BLaER1 treated with 17β-estradiol and CSF1 and Interleukin-3, amounts not matched to agents 10 nM and 100 nM (cell line): ENCODE data around the gene ACE2.
"Not testable (repeated sequence)": the region's sequence is repeated elsewhere in the genome, so short reads cannot be mapped to it uniquely, and the experiment has no call there.

Source experiments
- H3K27ac ChIP-seq, 11 experiments: shearing (Covaris generic); formaldehyde crosslinking; 2 replicates each; pipeline ENCODE4 v1.8.1; 2022
- H3K27me3 ChIP-seq, 11 experiments: shearing (Covaris generic); formaldehyde crosslinking; 2 replicates each; pipeline ENCODE4 v1.8.1; 2022
- H3K36me3 ChIP-seq, 11 experiments: shearing (Covaris generic); formaldehyde crosslinking; 2 replicates each; pipeline ENCODE4 v1.8.1; 2022
- H3K4me1 ChIP-seq, 10 experiments: shearing (Covaris generic); formaldehyde crosslinking; 2 replicates each; pipeline ENCODE4 v1.8.1; 2022
- H3K4me2 ChIP-seq, 11 experiments: shearing (Covaris generic); formaldehyde crosslinking; 2 replicates each; pipeline ENCODE4 v1.8.1; 2022
- H3K4me3 ChIP-seq, 10 experiments: shearing (Covaris generic); formaldehyde crosslinking; 2 replicates each; pipeline ENCODE4 v1.8.1; 2022
- H3K9ac ChIP-seq, 11 experiments: shearing (Covaris generic); formaldehyde crosslinking; 2 replicates each; pipeline ENCODE4 v1.8.1; 2022
- H3K9me3 ChIP-seq, 11 experiments: shearing (Covaris generic); formaldehyde crosslinking; replicated peaks in 1 of 11; 2 replicates each; pipeline ENCODE4 v1.8.1; 2022
- H4K20me1 ChIP-seq, 11 experiments: shearing (Covaris generic); formaldehyde crosslinking; 2 replicates each; pipeline ENCODE4 v1.8.1; 2022
- Cebpa-rat ChIP-seq, 11 experiments: shearing (Covaris generic); IDR thresholded peaks; 2 replicates each; pipeline ENCODE4 v1.8.1; 2022

ACE2 gene

GRCh38 chrX:15600745-15601144 is at the start of gene ACE2:
Gene ACE2 (minus strand): TSS chrX:15600960. CDS start chrX:15600911, 49 bp downstream.
- Histone ChIP-seq H3K4me3 (no peak within 1 kb of the TSS), H4K20me1 (peaks cover 0 to 10% (median 0%) of the 10 kb centered on the region in 11 experiments; a peak in 8 of 22 replicates), H3K27ac (no peak within 1 kb of the TSS), H3K36me3 (no peaks in the 10 kb centered on the region), H3K9ac (no peak within 1 kb of the TSS), H3K9me3 (peaks cover 0 to 3% (median 0%) of the 10 kb centered on the region in 11 experiments; a peak in 1 of 22 replicates), H3K4me2 (no peak within 1 kb of the TSS), H3K4me1 (peaks cover 0 to under 1% (median 0%) of the 10 kb centered on the region in 10 experiments; a peak in 1 of 20 replicates), H3K27me3 (peaks cover 98 to 100% (median 100%) of the 10 kb centered on the region in 11 experiments)
- no peak for TF ChIP-seq Cebpa-rat (IDR thresholded peaks at IDR 0.05)

- H3K4me1 ChIP-seq, H4K20me1 ChIP-seq, H3K4me3 ChIP-seq, H3K27ac ChIP-seq, H3K4me2 ChIP-seq, H3K9me3 ChIP-seq, H3K9ac ChIP-seq, H3K36me3 ChIP-seq: not testable (repeated sequence)
- H3K27me3 ChIP-seq: peaks cover 81 to 89% (median 83%) of the 10 kb centered on the region in 11 experiments
These were observed 46.8 kb upstream of the ACE2 start for GRCh38 chrX:15647510-15647909.

GRCh38 chrX:15646543-15646942 is 45.8 kb upstream of the ACE2 start:
- Histone ChIP-seq H3K27ac (no peak overlapping the region), H3K4me2 (no peak overlapping the region), H4K20me1 (no peaks in the 10 kb centered on the region; a peak in 1 of 22 replicates), H3K4me3 (no peak overlapping the region), H3K36me3 (no peaks in the 10 kb centered on the region), H3K9me3 (peaks cover 0 to 7% (median 0%) of the 10 kb centered on the region in 11 experiments; a peak in 3 of 22 replicates), H3K4me1 (no peaks in the 10 kb centered on the region), H3K27me3 (peaks cover 80 to 89% (median 83%) of the 10 kb centered on the region in 11 experiments), H3K9ac (no peak overlapping the region)
- no peak for TF ChIP-seq Cebpa-rat (IDR thresholded peaks at IDR 0.05)

- no peak overlapping the region for H3K27ac ChIP-seq
- H3K9ac ChIP-seq: no peak overlapping the region
- H3K4me2 ChIP-seq: no peak overlapping the region
- no peak overlapping the region for H3K4me3 ChIP-seq
- H4K20me1 ChIP-seq: no peaks in the 10 kb centered on the region; a peak in 1 of 22 replicates
- peaks cover 80 to 89% (median 83%) of the 10 kb centered on the region in 11 experiments for H3K27me3 ChIP-seq
- H3K9me3 ChIP-seq: peaks cover 0 to 7% (median 0%) of the 10 kb centered on the region in 11 experiments; a peak in 3 of 22 replicates
- no peak for TF ChIP-seq Cebpa-rat (IDR thresholded peaks at IDR 0.05)
- H3K4me1 ChIP-seq: no peaks in the 10 kb centered on the region
- no peaks in the 10 kb centered on the region for H3K36me3 ChIP-seq
These were observed 45.3 kb upstream of the ACE2 start for GRCh38 chrX:15646031-15646430.

GRCh38 chrX:15645266-15645665 is 44.5 kb upstream of the ACE2 start:
- no peaks in the 10 kb centered on the region; a peak in 1 of 22 replicates for H4K20me1 ChIP-seq
- H3K9ac ChIP-seq: no peak overlapping the region
- H3K4me1 ChIP-seq: no peaks in the 10 kb centered on the region
- H3K4me3 ChIP-seq: no peak overlapping the region
- peaks cover 80 to 89% (median 83%) of the 10 kb centered on the region in 11 experiments for H3K27me3 ChIP-seq
- H3K27ac ChIP-seq: no peak overlapping the region
- H3K36me3 ChIP-seq: no peaks in the 10 kb centered on the region
- no peak overlapping the region for H3K4me2 ChIP-seq
- peaks cover 0 to 7% (median 0%) of the 10 kb centered on the region in 11 experiments; a peak in 3 of 22 replicates for H3K9me3 ChIP-seq
- no peak for TF ChIP-seq Cebpa-rat (IDR thresholded peaks at IDR 0.05)

- Histone ChIP-seq H3K4me2 (no peak overlapping the region), H3K4me1 (no peaks in the 10 kb centered on the region), H3K36me3 (no peaks in the 10 kb centered on the region), H3K27me3 (peaks cover 81 to 89% (median 83%) of the 10 kb centered on the region in 11 experiments), H3K9ac (no peak overlapping the region), H3K27ac (no peak overlapping the region), H4K20me1 (no peaks in the 10 kb centered on the region; a peak in 1 of 22 replicates), H3K9me3 (peaks cover 0 to 7% (median 0%) of the 10 kb centered on the region in 11 experiments; a peak in 3 of 22 replicates), H3K4me3 (no peak overlapping the region)
- TF ChIP-seq Cebpa-rat (IDR thresholded peaks at IDR 0.05): peak in 4 of 11 experiments; percentile 34 to 62 (median 46); a peak in 2 of 22 replicates
These were observed 43.8 kb upstream of the ACE2 start for GRCh38 chrX:15644560-15644872.

GRCh38 chrX:15643786-15644559 is 43.2 kb upstream of the ACE2 start:
- Histone ChIP-seq H3K27ac (no peak overlapping the region), H3K27me3 (peaks cover 81 to 90% (median 83%) of the 10 kb centered on the region in 11 experiments), H3K4me2 (no peak overlapping the region), H3K9ac (no peak overlapping the region), H3K4me1 (no peaks in the 10 kb centered on the region), H3K36me3 (no peaks in the 10 kb centered on the region), H3K4me3 (no peak overlapping the region), H4K20me1 (no peaks in the 10 kb centered on the region; a peak in 1 of 22 replicates), H3K9me3 (peaks cover 0 to 7% (median 0%) of the 10 kb centered on the region in 11 experiments; a peak in 3 of 22 replicates)
- no peak for TF ChIP-seq Cebpa-rat (IDR thresholded peaks at IDR 0.05)

- Histone ChIP-seq H3K4me2 (no peak overlapping the region), H3K4me1 (no peaks in the 10 kb centered on the region), H3K9me3 (peaks cover 0 to 19% (median 5%) of the 10 kb centered on the region in 11 experiments; a peak in 9 of 22 replicates), H4K20me1 (no peaks in the 10 kb centered on the region; a peak in 1 of 22 replicates), H3K4me3 (no peak overlapping the region), H3K36me3 (no peaks in the 10 kb centered on the region), H3K9ac (no peak overlapping the region), H3K27ac (no peak overlapping the region), H3K27me3 (peaks cover 89 to 98% (median 96%) of the 10 kb centered on the region in 11 experiments)
- TF ChIP-seq Cebpa-rat (IDR thresholded peaks at IDR 0.05): no peak
These were observed 30.9 kb upstream of the ACE2 start for GRCh38 chrX:15631637-15632036.

GRCh38 chrX:15623054-15623453 is 22.3 kb upstream of the ACE2 start:
- Histone ChIP-seq H3K27ac (no peak overlapping the region), H3K36me3 (no peaks in the 10 kb centered on the region), H3K27me3 (peaks cover 87 to 94% (median 92%) of the 10 kb centered on the region in 11 experiments), H3K4me1 (no peaks in the 10 kb centered on the region), H3K9me3 (peaks cover 0 to 10% (median 0%) of the 10 kb centered on the region in 11 experiments; a peak in 3 of 22 replicates), H3K4me2 (no peak overlapping the region), H3K4me3 (no peak overlapping the region), H4K20me1 (no peaks in the 10 kb centered on the region; a peak in 2 of 22 replicates), H3K9ac (no peak overlapping the region)
- TF ChIP-seq Cebpa-rat (IDR thresholded peaks at IDR 0.05): no peak
